Tibial nerve (tissue), 4 donors: ENCODE results near the gene UBE2E1. TPM values are rescaled to one million over a fixed set of nuclear protein-coding genes. Genes with fewer than 3 reads are reported as not detected.
"Not testable (repeated sequence)": the region's sequence is repeated elsewhere in the genome, so short reads cannot be mapped to it uniquely, and the experiment has no call there.

Source experiments
- DNase-seq, 2 donors: peaks; one replicate each; pipeline ENCODE4 v3.0.0-alpha.2; 2019; ENCODE audit warnings: low spot score in 2 of 2
- H3K27ac ChIP-seq, 4 donors: fragments of 200-600 bp; sonication (generic) in 3 of 4; one replicate each; pipeline ENCODE4 v1.5.1; 2017 to 2019; ENCODE audit warnings: mild to moderate bottlenecking in 1 of 4
- H3K27me3 ChIP-seq, 2 donors: fragments of 200-600 bp; sonication (generic) in 1 of 2; one replicate each; pipeline versions ENCODE4 v1.5.1 to v1.6.0; 2017 to 2019
- H3K36me3 ChIP-seq, 3 donors: fragments of 200-600 bp; sonication (generic); one replicate each; pipeline ENCODE4 v1.5.1; 2018 to 2019
- H3K4me1 ChIP-seq, 4 donors: fragments of 200-600 bp; sonication (generic) in 3 of 4; one replicate each; pipeline ENCODE4 v1.5.1; 2017 to 2019
- H3K4me3 ChIP-seq, 4 donors: fragments of 200-600 bp; sonication (generic) in 3 of 4; one replicate each; pipeline ENCODE4 v1.5.1; 2017 to 2019; ENCODE audit warnings: mild to moderate bottlenecking in 1 of 4, moderate library complexity in 1 of 4
- H3K9me3 ChIP-seq, 4 donors: fragments of 200-600 bp; sonication (generic) in 3 of 4; one replicate each; pipeline ENCODE4 v1.5.1; 2017 to 2019
- CTCF ChIP-seq, 5 experiments: fragments of 200-600 bp in 3 of 5; fragments of 450-650 bp in 2 of 5; sonication (generic) in 3 of 5; IDR thresholded peaks; one replicate each; pipeline ENCODE4 v1.5.1; 2016 to 2019; ENCODE audit warnings: antibody characterized with exemption in 5 of 5, mild to moderate bottlenecking in 3 of 5, moderate library complexity in 2 of 5
- EP300 ChIP-seq, 2 donors: sonication (generic); formaldehyde crosslinking; IDR thresholded peaks; one replicate each; pipeline ENCODE4 v1.6.1; 2017; ENCODE audit warnings: antibody characterized with exemption in 2 of 2, mild to moderate bottlenecking in 1 of 2
- POLR2A ChIP-seq, 2 donors: fragments of 450-650 bp; IDR thresholded peaks; one replicate each; pipeline ENCODE4 v1.6.1; 2017; ENCODE audit warnings: antibody characterized with exemption in 2 of 2, mild to moderate bottlenecking in 2 of 2, moderate library complexity in 2 of 2
- WGBS, 2 donors: methylation state at CpG; one replicate each; pipeline ENCODE4 v1.1.5; 2018; 5-methylcytosine and 5-hydroxymethylcytosine counted together
- total RNA-seq, 4 donors: library from RNA; depleted of rRNA; stranded (reverse); fragments of >200 nt; gene quantifications; one replicate each; pipeline ENCODE4 v1.1.0, GENCODE V29; 2016

UBE2E1 gene
- total RNA-seq, 4 donors from 2014 or later: 55.1 to 132 (median 99.5) TPM

- Histone ChIP-seq H3K36me3 (peaks cover 0 to 47% (median 0%) of the 10 kb centered on the region in 3 donors), H3K4me3 (no peak overlapping the region), H3K9me3 (no peaks in the 10 kb centered on the region), H3K4me1 (peaks cover 0 to 3% (median 0%) of the 10 kb centered on the region in 4 donors), H3K27ac (no peak overlapping the region), H3K27me3 (no peaks in the 10 kb centered on the region)
- TF ChIP-seq POLR2A (IDR thresholded peaks at IDR 0.05): no peak
- no peak for TF ChIP-seq EP300 (IDR thresholded peaks at IDR 0.05)
- TF ChIP-seq CTCF (IDR thresholded peaks at IDR 0.05): no peak
- no peak for DNase-seq
- WGBS, 2 donors: 87 to 93% methylated on average over 7 of the region's 7 CpGs
Observed at GRCh38 chr3:23909341-23909740, 103.6 kb downstream of the UBE2E1 start.

- TF ChIP-seq POLR2A (IDR thresholded peaks at IDR 0.05) (no peak), EP300 (IDR thresholded peaks at IDR 0.05) (no peak), CTCF (IDR thresholded peaks at IDR 0.05) (no peak)
- no peaks in the 10 kb centered on the region for H3K27me3 ChIP-seq
- WGBS, 2 donors: 92 to 93% methylated on average over 2 of the region's 2 CpGs
Observed at GRCh38 chr3:23911397-23911796, 105.6 kb downstream of the UBE2E1 start.

GRCh38 chr3:23912335-23912734 lies 106.6 kb downstream of the UBE2E1 start:
- not testable (repeated sequence) for DNase-seq, H3K27ac ChIP-seq, H3K4me3 ChIP-seq, H3K9me3 ChIP-seq, H3K27me3 ChIP-seq
- Histone ChIP-seq H3K4me1 (peaks cover 0 to 22% (median 7%) of the 10 kb centered on the region in 4 donors), H3K36me3 (peaks cover 0 to 32% (median 0%) of the 10 kb centered on the region in 3 donors)
- 92 to 100% methylated on average over 3 of the region's 3 CpGs for WGBS, 2 donors

More at GRCh38 chr3:23911397-23911796, 105.6 kb downstream of the UBE2E1 start:
- Histone ChIP-seq H3K27ac (no peak overlapping the region), H3K36me3 (peaks cover 0 to 39% (median 0%) of the 10 kb centered on the region in 3 donors), H3K9me3 (no peaks in the 10 kb centered on the region), H3K4me3 (no peak overlapping the region), H3K4me1 (peaks cover 0 to 22% (median 7%) of the 10 kb centered on the region in 4 donors)
- no peak for DNase-seq

- Histone ChIP-seq H3K4me1 (peaks cover 0 to 26% (median 9%) of the 10 kb centered on the region in 4 donors), H3K9me3 (no peaks in the 10 kb centered on the region), H3K4me3 (no peak overlapping the region), H3K27me3 (no peaks in the 10 kb centered on the region), H3K36me3 (peaks cover 0 to 35% (median 0%) of the 10 kb centered on the region in 3 donors), H3K27ac (no peak overlapping the region)
- 57 to 65% methylated on average over 1 of the region's 1 CpG for WGBS, 2 donors
- TF ChIP-seq POLR2A (IDR thresholded peaks at IDR 0.05): no peak
- no peak for TF ChIP-seq CTCF (IDR thresholded peaks at IDR 0.05)
- no peak for TF ChIP-seq EP300 (IDR thresholded peaks at IDR 0.05)
- no peak for DNase-seq
Observed at GRCh38 chr3:23913182-23913581, 107.4 kb downstream of the UBE2E1 start.

- Histone ChIP-seq H3K27ac (no peak overlapping the region), H3K4me3 (no peak overlapping the region)
- 70 to 72% methylated on average over 3 of the region's 3 CpGs for WGBS, 2 donors
Observed at GRCh38 chr3:23913873-23914743, 108.4 kb downstream of the UBE2E1 start.

More at GRCh38 chr3:23913873-23914743, 108.4 kb downstream of the UBE2E1 start:
- Histone ChIP-seq H3K9me3 (no peaks in the 10 kb centered on the region), H3K36me3 (peaks cover 0 to 35% (median 4%) of the 10 kb centered on the region in 3 donors), H3K27me3 (no peaks in the 10 kb centered on the region), H3K4me1 (peaks cover 0 to 35% (median 17%) of the 10 kb centered on the region in 4 donors)
- no peak for DNase-seq
- TF ChIP-seq POLR2A (IDR thresholded peaks at IDR 0.05) (no peak), CTCF (IDR thresholded peaks at IDR 0.05) (no peak), EP300 (IDR thresholded peaks at IDR 0.05) (no peak)
